ELR (cell line): Measurements from ENCODE around the gene OLFML1.

Experiments
- DNase-seq: peaks from one replicate; pipeline ENCODE4 v3.0.0-alpha.2; 2015; ENCODE audit warnings: low read depth

The OLFML1 gene

DNA sequence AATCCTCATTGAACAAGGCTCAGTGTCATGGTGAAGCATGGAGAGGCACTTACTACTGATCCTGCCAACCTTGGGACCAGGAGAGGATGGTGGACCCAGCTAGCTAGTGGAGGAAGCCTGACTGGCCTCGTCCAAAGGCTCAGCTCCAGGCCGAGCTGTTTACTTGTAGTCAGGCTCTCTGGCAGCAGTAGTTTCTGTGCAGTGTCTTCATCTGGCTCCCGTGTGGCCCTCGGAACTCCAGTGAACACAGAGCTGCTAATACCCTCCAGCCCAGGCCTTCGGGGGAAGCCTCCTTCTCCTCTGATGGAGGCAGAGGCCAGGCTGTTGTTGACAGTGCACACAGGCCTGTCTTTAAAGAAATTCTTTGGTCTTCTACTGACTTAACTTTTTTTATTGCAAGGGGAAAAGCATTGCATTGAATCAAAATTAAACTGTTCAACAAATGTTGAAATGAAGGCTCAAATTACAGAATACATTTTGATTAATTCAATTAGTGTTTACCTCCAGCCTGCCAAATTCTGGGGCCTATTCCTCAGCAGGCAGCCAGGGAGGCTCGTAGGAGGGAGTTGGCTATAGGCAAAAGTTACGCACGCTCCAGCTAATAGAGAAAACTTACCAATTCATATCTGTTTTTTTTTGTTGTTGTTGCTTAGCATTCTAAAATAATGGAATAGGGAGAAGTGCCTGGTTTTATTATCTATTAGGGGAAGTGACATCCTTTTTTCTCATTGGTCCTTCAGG is 47.3 kb downstream of the OLFML1 start:
- no peak for DNase-seq

DNA sequence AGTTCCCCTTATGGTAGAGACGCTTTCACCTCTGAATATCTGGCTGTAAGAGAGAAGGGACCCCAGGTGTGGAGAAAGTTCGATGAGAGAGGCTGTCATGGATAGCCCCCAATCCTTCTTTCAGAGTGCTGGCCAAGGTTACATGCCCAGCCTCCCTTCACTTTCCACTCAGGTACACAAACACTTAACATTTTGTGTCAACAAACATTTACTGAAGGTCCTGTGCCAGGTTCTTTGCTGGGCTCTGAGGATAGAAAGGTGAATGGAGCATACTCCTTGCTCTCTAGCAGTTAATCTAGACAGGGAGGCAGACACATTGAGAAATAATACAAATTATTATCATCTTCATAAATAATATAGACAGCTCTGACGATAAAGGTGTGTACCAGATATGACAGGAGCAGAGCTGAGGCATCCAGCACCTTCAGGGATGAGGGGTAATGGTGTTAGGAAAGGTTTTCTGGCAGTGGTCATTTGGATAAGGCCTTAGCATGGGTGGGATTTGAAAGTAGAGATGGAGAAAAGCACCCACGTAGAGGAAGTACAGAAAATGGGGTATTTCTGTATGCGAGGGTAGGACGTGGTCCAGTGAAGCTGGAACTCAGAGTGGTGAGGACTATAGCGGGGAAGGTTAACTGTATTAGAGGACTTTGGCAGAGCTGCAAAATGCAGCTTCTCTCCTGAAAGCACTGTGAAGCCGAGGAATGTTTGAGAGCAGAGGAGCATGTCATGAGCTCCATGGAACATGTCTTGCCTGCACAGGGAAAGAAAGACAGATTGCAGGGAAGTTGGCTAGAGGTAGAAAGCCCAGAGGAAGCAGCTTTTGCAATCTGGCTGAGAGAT is 48.1 kb downstream of the OLFML1 start:
- DNase-seq, result no peak

DNA sequence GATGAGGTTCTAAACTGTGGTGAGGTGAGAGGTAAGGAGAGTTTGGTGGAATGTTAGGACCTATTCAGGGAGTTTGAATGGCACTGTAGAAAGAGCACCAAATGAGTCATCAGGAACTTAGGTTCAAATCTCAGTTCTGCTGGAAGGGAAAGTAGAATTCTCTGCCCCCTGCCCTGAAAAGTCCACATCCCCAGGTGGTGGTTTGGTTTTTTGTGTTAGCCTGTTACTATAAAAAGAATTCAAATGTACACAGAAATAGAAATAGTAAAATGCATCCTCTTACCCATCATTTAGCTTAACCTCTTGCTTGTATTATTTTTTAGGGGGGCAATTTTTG is 48.7 kb downstream of the OLFML1 start:
- DNase-seq, result no peak

DNA sequence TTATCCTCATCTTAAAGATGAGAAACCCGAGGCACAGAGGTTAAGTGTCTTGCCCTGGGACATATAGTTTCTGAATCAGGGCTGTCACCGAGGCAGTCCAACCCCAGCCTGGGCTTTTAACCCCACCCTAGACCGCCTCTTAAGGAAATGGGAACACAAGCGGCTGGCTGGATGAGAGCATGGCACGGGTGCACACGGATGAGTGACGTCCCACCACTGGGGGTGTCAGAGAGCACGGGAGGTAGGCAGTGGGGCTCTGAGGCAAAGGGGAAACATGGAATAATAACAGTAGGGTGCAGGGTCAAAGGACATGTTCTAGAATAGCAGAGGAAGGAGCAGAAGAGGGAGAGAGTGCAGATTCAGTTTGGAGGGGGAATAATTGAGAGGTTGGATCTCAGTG is 50.8 kb downstream of the OLFML1 start:
- DNase-seq, result peak; percentile 15

DNA sequence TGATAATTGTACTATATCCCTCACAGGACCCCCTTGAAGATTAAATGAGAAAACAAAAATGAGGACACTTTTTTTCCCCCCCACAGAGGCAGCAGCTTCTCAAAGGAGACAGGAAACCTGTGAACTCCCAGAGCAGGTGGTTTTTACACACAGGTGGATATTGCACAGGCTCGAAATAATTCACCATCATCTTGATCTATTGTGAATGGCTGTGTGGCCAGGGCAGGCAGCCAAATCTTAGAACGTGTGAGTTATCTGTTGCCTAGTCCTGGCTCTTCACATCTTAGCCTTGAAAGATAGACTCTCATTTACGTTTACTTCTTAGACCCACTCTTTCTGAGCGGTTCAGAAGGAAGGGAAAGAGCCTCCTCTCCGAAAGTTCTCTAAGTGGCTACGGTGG is 52.0 kb downstream of the OLFML1 start:
- DNase-seq, result no peak

DNA sequence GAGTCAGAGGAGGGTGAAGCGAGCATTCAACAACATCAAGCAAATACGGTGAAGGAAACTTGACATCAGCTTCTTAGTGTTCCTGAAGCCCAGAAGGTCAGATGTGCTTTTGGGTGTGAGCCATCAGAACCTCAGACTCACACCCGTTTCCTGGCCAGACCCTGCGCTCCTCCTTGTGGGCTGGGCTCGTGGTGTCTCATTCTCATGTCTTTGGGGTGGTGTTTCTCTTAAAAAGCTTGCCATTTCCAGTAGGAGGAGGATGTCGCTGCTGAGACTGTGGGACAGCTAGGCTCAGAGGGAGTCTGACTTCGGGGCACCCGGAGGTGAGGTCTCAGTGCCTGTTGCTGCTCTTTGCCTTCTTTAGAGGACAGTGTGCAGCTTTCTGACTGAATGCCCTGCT is 52.7 kb downstream of the OLFML1 start:
- no peak for DNase-seq

DNA sequence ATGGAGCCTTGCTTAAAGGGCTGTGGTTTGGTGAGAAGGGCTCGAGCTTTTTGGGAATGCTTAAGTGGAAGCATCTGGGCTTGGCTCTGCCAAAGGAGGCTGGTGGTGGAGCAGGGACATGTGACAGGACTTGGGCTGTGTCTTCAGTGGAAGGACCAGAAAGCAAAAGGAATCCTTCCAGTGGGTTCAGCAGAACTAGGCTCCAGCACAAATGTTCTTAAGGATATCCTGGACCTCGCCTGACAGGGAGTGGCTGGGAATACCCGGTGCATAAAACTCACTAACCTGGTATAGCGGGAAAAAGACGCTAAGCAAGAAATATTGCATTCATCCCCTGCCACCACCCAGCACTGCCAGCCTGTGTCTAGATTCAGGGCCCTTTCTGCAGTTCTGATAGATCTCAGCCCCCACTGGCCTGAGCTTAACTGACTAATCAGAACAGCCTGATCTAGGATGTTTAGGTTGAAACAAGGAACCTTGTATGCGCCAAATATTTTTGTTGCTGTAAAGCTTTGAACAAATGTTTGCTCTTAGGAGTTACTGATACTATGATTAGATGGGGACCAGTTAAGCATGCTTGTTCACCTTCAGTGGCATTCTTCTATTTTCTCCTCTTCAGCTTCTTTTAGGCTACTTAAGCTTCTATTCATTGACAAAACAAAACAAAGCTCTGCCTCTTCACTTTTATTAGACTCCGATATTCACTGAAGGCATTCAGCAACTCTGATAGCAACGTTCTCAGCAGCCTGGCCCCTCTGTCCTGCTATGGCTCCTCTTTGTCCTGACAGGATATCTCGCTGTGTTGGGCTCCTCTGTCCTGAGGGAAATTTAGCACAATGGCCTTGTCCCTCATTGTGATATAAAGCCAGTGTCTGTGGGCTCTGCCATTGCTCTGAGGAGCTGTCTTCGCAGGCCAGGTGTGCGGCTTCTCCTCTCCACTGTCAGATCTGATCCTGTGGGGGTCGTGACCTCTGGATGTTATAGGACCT is 53.5 kb downstream of the OLFML1 start:
- no peak for DNase-seq

GRCh38 chr11:7540830-7541555 is 55.7 kb downstream of the OLFML1 start:
- no peak for DNase-seq

DNA sequence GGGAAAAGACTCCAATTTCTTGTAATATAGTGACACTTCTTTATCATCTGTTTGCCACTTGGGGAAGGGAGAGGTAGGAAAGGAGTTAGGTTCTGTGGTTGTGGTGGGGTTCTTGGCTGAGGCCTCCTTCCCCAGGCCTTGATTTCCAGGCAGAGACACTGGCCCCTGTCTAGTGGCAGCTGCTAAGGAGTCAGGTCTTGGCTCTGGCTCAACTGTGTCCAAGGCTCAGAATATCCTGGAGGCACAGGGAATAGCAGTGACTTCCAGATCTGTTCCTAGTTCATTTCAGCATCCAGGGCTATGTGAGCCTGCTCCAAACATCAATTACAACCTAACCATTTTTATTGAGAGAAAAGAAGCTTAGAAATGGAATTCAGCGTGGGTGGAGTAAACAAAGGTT is 58.0 kb downstream of the OLFML1 start:
- no peak for DNase-seq

DNA sequence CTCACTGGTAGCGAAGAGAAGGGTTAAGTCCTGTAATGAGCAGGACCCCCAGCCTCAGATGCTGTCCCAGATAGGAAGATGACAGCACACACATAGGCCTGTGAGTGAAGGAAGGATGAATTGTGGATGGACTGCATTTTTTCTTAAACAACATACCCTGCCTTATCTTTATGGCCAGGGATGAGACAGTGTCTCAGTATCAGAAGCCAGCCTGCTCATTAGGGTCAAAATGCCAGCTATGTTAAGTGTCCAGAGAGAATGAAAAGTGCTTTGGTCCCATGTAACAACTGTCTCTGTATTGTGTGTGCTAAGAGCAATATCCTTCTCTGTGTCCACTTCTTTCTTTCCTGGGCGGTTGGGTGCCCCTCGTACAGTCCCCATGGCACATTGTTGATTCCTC is 58.7 kb downstream of the OLFML1 start:
- no peak for DNase-seq

DNA sequence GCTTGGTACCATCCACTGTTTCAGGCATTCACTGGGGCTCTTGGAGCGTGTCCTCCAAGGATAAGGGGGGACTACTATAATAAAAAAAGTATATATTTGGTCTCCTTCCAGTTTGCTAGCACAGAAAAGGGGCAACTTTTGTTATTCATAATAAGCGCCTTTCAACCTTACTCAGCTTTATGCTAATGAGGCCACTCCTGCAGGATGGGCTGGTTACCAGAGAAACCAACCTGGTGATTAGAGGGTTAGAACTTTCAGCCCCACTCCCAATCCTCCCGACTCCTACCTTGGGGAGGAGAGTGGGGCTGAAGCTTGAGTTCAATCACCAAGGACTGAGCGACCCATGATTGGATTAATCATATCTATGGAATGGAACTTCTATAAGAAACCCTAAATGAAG is 60.3 kb downstream of the OLFML1 start:
- no peak for DNase-seq

- no peak for DNase-seq
Measured at GRCh38 chr11:7546324-7546791, 61.1 kb downstream of the OLFML1 start.

- no peak for DNase-seq
Measured at GRCh38 chr11:7547687-7548086, 62.4 kb downstream of the OLFML1 start.

- peak; percentile 11 for DNase-seq
Measured at GRCh38 chr11:7548659-7549274, 63.5 kb downstream of the OLFML1 start.

DNA sequence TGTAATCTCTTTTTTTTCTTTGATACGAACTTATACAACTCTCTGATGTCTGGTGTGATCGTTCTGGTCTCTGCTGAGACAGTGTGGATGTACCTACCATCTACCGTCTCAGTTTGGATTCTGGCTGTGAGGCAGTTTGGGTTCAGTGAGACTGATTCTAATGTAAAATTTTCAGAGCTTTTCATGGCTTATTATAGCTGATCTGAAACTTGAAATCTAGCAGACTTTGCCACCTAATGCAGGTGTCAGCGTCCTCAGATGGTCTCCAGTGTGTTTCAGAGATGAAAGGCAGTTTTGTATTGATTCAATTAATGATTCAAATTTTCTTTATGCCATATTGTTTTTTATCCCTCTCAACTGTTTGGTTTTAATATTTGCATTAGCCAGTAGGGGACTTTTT is 64.4 kb downstream of the OLFML1 start:
- no peak for DNase-seq

GRCh38 chr11:7551571-7551970 is 66.3 kb downstream of the OLFML1 start:
- DNase-seq, result peak; percentile 50

DNA sequence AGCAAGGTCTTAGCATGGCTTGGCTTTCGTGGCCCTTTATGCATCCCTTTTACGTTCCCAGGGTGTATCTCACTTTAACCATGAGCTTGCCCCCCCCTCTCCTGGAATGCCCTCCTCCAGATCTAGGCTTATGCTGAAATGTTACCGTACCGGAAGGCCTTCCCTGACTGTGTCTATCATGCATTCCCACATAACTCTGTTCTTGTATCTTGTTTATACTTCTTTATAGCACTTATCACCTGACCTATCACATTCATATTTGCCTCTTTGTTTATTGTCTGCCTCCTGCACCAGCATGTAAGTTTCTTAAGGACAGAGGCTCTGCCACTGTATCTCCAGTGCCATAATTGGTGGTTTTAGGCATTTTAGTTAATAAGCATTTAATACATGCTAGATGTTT is 67.4 kb downstream of the OLFML1 start:
- DNase-seq, result no peak

GRCh38 chr11:7555052-7555699 is 69.9 kb downstream of the OLFML1 start:
- DNase-seq, result no peak

DNA sequence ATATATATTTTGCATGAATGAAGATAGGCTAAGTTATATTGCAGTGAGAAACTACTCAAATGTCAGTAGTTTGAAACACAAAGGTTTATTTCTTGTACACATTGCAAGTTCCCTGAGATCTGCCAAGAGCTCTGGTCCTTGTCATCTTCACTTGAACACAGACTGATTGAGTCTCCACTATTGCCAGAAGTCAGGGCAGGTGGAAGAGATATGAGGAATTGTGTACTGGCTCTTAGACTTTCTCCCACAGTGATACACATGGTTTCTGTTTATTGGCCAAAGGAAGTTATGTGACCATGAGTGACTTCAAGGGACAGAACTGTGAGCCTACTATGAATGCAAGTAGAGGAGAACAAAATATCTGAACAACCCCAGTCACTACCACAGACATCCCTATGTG is 72.7 kb downstream of the OLFML1 start:
- DNase-seq, result no peak

- no peak for DNase-seq
Measured at GRCh38 chr11:7559398-7560283, 74.3 kb downstream of the OLFML1 start.
